HG03066 (cell line): ENCODE measurements around the gene CFAP46.

Experiments
- ATAC-seq: cut with Tn5 transposase; IDR thresholded peaks from one replicate; pipeline ENCODE4 v1.9.1; 2021; ENCODE audit warnings: low read depth; ENCODE audit not compliant: unreplicated experiment

Gene CFAP46

DNA sequence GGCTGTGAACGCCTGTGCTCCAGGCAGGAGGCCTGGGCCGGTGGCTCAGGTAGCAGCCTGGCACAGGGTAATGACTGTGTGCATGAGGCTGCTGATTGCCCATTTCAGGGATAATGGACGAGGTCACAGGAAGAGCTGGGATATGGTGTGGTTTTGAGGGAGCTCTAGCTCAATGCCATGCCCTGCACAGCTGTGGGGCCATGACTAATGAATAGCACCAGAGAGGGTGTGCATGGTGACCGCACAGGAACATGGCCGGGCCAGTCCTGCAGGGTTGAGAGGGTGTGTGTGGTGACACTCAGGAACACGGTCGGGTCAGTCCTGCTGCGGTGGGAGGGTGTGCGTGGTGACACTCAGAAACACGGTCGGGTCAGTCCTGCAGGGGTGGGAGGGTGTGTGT is 178.3 kb downstream of the CFAP46 start:
- no peak for ATAC-seq

DNA sequence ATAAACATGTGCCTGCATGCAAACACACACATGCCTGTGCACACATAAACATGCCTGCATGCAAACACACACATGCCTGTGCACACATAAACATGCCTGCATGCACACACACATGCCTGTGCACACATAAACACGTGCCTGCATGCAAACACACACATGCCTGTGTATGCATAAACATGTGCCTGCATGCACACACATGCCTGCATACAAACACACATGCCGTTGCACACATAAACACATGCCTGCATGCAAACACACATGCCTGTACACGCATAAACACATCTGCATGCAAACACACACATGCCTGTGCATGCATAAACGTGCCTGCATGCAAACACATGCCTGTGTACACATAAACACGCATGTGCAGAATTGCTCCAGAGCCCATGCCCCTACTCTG is 178.8 kb downstream of the CFAP46 start:
- no peak for ATAC-seq

DNA sequence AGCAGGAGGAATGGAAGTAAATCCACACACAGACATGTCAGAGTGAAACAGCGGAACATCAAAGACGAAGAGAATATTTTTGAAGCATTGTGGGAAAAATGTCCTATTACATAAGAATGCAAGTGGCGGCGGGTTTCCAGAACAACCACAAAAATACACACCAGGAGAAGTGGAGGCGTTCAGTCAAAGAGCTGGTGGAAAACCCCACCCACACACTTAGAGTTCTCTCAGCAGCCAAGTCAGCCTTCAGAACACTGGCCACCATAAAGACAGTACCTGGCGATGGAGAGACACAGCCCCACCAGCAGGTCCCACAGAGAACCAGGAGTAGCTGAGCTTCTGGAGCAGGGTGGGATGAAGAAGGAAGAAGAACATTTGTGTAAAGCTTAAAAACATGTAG is 180.1 kb downstream of the CFAP46 start:
- ATAC-seq = no peak

DNA sequence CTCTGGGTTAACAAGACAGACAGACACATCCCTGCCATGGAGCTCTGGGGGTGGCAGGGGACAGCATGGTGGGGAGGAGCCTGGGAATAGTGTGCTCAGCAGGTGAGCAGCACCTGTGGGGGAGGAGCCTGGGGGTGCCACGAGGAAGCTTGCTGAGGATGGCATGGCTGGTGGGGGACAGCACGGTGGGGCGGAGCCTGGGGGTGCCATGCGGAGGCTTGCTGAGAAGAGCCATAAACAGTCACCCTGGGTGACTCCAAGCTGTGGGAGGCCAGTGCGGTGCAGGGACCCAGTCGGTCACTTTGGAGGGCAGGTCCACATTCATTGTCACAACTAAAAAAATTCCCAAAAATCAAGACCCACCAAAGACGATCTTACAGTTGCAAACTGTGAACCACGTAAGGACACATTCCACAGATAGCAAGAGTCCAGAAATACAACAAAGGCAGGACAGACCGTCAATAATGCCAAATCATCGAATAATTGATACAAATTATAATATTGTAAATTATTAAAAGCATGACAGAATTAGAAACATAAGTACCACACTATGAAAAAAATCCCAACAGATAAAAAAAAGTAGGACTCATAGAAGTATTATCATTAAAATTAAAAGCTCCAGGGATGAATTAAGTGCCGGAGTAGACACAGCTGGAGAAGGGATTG is 180.8 kb downstream of the CFAP46 start:
- ATAC-seq = no peak

DNA sequence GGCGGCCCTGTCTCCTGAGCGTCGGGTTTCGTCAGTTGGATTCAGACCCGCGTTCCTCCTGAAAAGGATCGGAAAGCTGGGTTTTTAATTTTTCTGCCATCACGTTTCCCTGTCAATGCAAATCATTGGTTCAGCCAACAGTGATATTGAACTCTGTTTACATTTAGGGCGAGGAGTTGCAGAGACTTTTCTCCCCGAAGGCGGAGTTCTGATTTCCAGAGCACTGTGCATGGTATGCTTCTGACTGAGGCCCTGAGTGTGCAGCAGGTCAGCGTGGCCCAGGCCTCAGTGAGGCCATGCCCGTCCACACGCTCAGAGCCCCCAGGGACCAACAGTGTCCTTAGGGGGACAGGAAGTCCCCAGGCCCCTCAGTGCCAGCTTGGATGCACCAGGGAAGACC is 183.5 kb downstream of the CFAP46 start:
- ATAC-seq = no peak
